NCI-H2171 (cell line): Measurements from ENCODE around the gene FAM133A.

Source experiments
- DNase-seq: peaks from one replicate; lab custom pipeline; 2025; lab: John Stamatoyannopoulos, UW

The FAM133A gene

GRCh38 chrX:93673869-93674271 lies at the start of gene FAM133A:
TSS of gene FAM133A (plus strand) at chrX:93674206. CDS start at chrX:93709420, 35,214 bp downstream.
- DNase-seq = peak; percentile 86

- DNase-seq = no peak
These were observed 36.4 kb upstream of the FAM133A start for GRCh38 chrX:93637591-93637990.

- no peak for DNase-seq
These were observed 24.6 kb upstream of the FAM133A start for GRCh38 chrX:93649381-93649780.

GRCh38 chrX:93660575-93660974 lies 13.4 kb upstream of the FAM133A start:
- no peak for DNase-seq

GRCh38 chrX:93673056-93673868 lies 744 bp upstream of the FAM133A start, which contains the start of gene NAP1L3:
TSS of gene NAP1L3 (minus strand) at chrX:93673578. CDS start at chrX:93673304, 274 bp downstream.
- peak; percentile 86 for DNase-seq

GRCh38 chrX:93695981-93696380 lies 22.0 kb downstream of the FAM133A start:
- DNase-seq = no peak

GRCh38 chrX:93703701-93704100 lies 29.7 kb downstream of the FAM133A start:
- no peak for DNase-seq

- no peak for DNase-seq
These were observed 37.1 kb downstream of the FAM133A start for GRCh38 chrX:93711076-93711475.

GRCh38 chrX:93741811-93742210 lies 67.8 kb downstream of the FAM133A start:
- DNase-seq = no peak

GRCh38 chrX:93760163-93760562 lies 86.2 kb downstream of the FAM133A start:
- DNase-seq = no peak
